Lower leg skin (tissue), 3 donors: ENCODE data around the gene PAN3.

Experiments used
- POLR2A ChIP-seq, 2 donors: fragments of 450-650 bp; IDR thresholded peaks; one replicate each; pipeline ENCODE4 v1.6.1; 2016 to 2017; ENCODE audit warnings: antibody characterized with exemption in 2 of 2, mild to moderate bottlenecking in 1 of 2, moderate library complexity in 1 of 2
- TF ChIP-seq, protein P1 (sequence below), 3 donors: fragments of 450-650 bp; IDR thresholded peaks; one replicate each; pipeline ENCODE4 v1.5.1; 2016; ENCODE audit warnings: antibody characterized with exemption in 3 of 3, mild to moderate bottlenecking in 3 of 3, moderate library complexity in 2 of 3

DNA sequence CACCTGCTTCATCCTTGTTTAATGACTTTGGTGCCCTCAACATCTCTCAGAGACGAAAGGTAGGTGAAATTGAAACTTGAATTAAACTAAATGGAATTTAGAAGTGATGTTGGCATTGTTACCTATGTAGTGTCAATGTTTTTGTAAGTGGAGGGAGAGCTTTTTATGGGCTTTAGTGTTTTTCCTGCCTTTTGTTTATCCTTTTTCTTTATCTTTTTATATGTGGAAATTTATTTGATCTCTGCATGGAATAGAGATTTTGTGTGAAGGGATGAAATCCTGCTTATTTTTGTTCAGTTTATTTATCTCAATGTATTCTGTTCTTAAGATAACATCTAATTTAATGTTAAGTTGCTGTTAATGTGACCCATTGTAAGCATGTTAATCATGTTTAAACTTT lies 39.5 kb downstream of the PAN3 start:
- TF ChIP-seq, protein P1, sequence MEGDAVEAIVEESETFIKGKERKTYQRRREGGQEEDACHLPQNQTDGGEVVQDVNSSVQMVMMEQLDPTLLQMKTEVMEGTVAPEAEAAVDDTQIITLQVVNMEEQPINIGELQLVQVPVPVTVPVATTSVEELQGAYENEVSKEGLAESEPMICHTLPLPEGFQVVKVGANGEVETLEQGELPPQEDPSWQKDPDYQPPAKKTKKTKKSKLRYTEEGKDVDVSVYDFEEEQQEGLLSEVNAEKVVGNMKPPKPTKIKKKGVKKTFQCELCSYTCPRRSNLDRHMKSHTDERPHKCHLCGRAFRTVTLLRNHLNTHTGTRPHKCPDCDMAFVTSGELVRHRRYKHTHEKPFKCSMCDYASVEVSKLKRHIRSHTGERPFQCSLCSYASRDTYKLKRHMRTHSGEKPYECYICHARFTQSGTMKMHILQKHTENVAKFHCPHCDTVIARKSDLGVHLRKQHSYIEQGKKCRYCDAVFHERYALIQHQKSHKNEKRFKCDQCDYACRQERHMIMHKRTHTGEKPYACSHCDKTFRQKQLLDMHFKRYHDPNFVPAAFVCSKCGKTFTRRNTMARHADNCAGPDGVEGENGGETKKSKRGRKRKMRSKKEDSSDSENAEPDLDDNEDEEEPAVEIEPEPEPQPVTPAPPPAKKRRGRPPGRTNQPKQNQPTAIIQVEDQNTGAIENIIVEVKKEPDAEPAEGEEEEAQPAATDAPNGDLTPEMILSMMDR (IDR thresholded peaks at IDR 0.05) = no peak
- TF ChIP-seq POLR2A (IDR thresholded peaks at IDR 0.05) = no peak
